WTC11 (cell line): ENCODE measurements around the gene DARS2. TPM values are rescaled to one million over a fixed set of nuclear protein-coding genes. Genes with fewer than 3 reads are reported as not detected.

ENCODE experiments used
- AFF4 ChIP-seq: sonication (generic); formaldehyde crosslinking; IDR thresholded peaks from 2 replicates; pipeline ENCODE4 v1.8.1; 2023; ENCODE audit warnings: mild to moderate bottlenecking, missing genetic modification reagents, borderline replicate concordance
- CBFB ChIP-seq: sonication (generic); formaldehyde crosslinking; IDR thresholded peaks from 2 replicates; pipeline ENCODE4 v1.8.1; 2022; ENCODE audit warnings: mild to moderate bottlenecking, low read depth, missing genetic modification reagents
- CREB1 ChIP-seq: sonication (generic); formaldehyde crosslinking; IDR thresholded peaks from 2 replicates; pipeline ENCODE4 v1.8.0; 2023; ENCODE audit warnings: mild to moderate bottlenecking, missing genetic modification reagents
- E2F5 ChIP-seq: sonication (generic); formaldehyde crosslinking; IDR thresholded peaks from 2 replicates; pipeline ENCODE4 v1.8.1; 2022; ENCODE audit warnings: mild to moderate bottlenecking, moderate library complexity, missing genetic modification reagents
- ELF4 ChIP-seq: sonication (generic); formaldehyde crosslinking; IDR thresholded peaks from 2 replicates; pipeline ENCODE4 v1.8.1; 2022; ENCODE audit warnings: low read depth, mild to moderate bottlenecking, moderate library complexity, missing genetic modification reagents
- EMX1 ChIP-seq: fragments of 250-450 bp; sonication (Bioruptor Pico); IDR thresholded peaks from 2 replicates; pipeline ENCODE4 v1.8.0; 2021; ENCODE audit warnings: mild to moderate bottlenecking
- FOXK1 ChIP-seq: sonication (generic); formaldehyde crosslinking; IDR thresholded peaks from 2 replicates; pipeline ENCODE4 v1.8.0; 2022; ENCODE audit warnings: mild to moderate bottlenecking, moderate library complexity, missing genetic modification reagents
- FOXP1 ChIP-seq: sonication (generic); formaldehyde crosslinking; IDR thresholded peaks from 2 replicates; pipeline ENCODE4 v1.8.0; 2022; ENCODE audit warnings: missing genetic modification reagents, mild to moderate bottlenecking, moderate library complexity, borderline replicate concordance
- HMGXB4 ChIP-seq: sonication (generic); formaldehyde crosslinking; IDR thresholded peaks from 2 replicates; pipeline ENCODE4 v1.8.1; 2023; ENCODE audit warnings: mild to moderate bottlenecking, moderate library complexity, missing genetic modification reagents
- NFATC4 ChIP-seq: fragments of 250-450 bp; sonication (Bioruptor Pico); IDR thresholded peaks from 2 replicates; pipeline ENCODE4 v1.9.0; 2021; ENCODE audit warnings: mild to moderate bottlenecking
- RELA ChIP-seq: sonication (generic); formaldehyde crosslinking; IDR thresholded peaks from 2 replicates; pipeline ENCODE4 v1.8.1; 2022; ENCODE audit warnings: missing genetic modification reagents, mild to moderate bottlenecking, borderline replicate concordance
- SP1 ChIP-seq: sonication (generic); formaldehyde crosslinking; conservative IDR thresholded peaks from 2 replicates; pipeline ENCODE4 v1.8.1; 2022; ENCODE audit warnings: missing genetic modification reagents
- TP53 ChIP-seq: sonication (generic); formaldehyde crosslinking; IDR thresholded peaks from 2 replicates; pipeline ENCODE4 v1.8.1; 2023; ENCODE audit warnings: mild to moderate bottlenecking, missing genetic modification reagents
- ZBTB21 ChIP-seq: sonication (generic); formaldehyde crosslinking; IDR thresholded peaks from 2 replicates; pipeline ENCODE4 v1.8.1; 2023; ENCODE audit warnings: mild to moderate bottlenecking, missing genetic modification reagents, borderline replicate concordance
- ZMAT4 ChIP-seq: fragments of 250-450 bp; sonication (Bioruptor Pico); IDR thresholded peaks from 2 replicates; pipeline ENCODE4 v1.9.0; 2021; ENCODE audit warnings: mild to moderate bottlenecking
- ZNF121 ChIP-seq: sonication (generic); formaldehyde crosslinking; IDR thresholded peaks from 2 replicates; pipeline ENCODE4 v1.8.0; 2023; ENCODE audit warnings: missing genetic modification reagents
- ZNF263 ChIP-seq: sonication (generic); formaldehyde crosslinking; IDR thresholded peaks from 2 replicates; pipeline ENCODE4 v1.8.1; 2022; ENCODE audit warnings: low read depth, mild to moderate bottlenecking, moderate library complexity, missing genetic modification reagents
- ZNF317 ChIP-seq: sonication (generic); formaldehyde crosslinking; IDR thresholded peaks from 2 replicates; pipeline ENCODE4 v1.8.1; 2023; ENCODE audit warnings: low read depth, mild to moderate bottlenecking, moderate library complexity, missing genetic modification reagents, borderline replicate concordance
- ZNF425 ChIP-seq: fragments of 250-450 bp; sonication (Bioruptor Pico); conservative IDR thresholded peaks from 2 replicates; pipeline ENCODE4 v1.9.0; 2021; ENCODE audit warnings: mild to moderate bottlenecking
- ZNF671 ChIP-seq: fragments of 250-450 bp; sonication (Bioruptor Pico); IDR thresholded peaks from 2 replicates; pipeline ENCODE4 v1.8.0; 2021; ENCODE audit warnings: mild to moderate bottlenecking
- total RNA-seq: library from RNA; stranded (reverse); gene quantifications from 3 replicates; pipeline ENCODE4 v1.2.3, GENCODE V29; 2021
- TF ChIP-seq, protein P1 (sequence below): sonication (generic); formaldehyde crosslinking; IDR thresholded peaks from 2 replicates; pipeline ENCODE4 v1.8.1; 2023; ENCODE audit warnings: mild to moderate bottlenecking, missing genetic modification reagents

The DARS2 gene
- total RNA-seq, 1 experiment from 2014 or later, result 38.0 TPM

DNA sequence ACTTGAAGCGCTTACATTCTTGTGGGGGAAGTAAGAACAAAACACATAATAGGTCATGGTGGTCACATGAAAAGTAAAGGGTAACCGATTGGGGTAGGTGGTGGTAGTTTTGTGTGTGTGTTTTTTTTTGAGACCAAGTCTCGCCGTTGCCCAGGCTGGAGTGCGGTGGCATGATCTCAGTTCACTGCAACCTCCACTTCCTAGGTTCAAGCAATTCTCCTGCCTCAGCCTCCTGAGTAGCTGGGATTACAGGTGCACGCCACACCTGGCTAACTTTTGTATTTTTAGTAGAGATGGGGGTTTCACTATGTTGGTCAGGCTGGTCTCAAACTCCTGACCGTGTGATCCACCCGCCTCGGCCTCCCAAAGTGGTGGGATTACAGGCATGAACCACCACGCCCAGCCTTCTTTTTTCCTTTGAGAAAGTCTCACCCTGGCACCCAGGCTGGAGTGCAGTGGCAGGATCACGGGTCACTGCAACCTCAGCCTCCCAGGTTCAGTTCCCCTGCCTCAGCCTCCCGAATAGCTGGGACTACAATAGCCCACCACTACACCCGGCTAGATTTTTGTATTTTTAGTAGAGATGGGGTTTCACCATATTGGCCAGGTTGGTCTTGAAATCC is 37.8 kb downstream of the DARS2 start (continued):
- TF ChIP-seq SP1 (0 out of 2 replicates have a peak, but pooled peaks have one; percentile 51), FOXP1 (CRISPR knock-in tag) (peak; percentile 30; the same call in 1 of the 2 replicates), ELF4 (CRISPR knock-in tag) (peak; percentile 93), AFF4 (CRISPR knock-in tag) (peak; percentile 57; the same call in 1 of the 2 replicates), CBFB (0 out of 2 replicates have a peak, but pooled peaks have one; percentile 65), ZBTB21 (0 out of 2 replicates have a peak, but pooled peaks have one; percentile 52), ZNF425 (peak; percentile 84), HMGXB4 (CRISPR knock-in tag) (peak; percentile 44; the same call in 1 of the 2 replicates), FOXK1 (CRISPR knock-in tag) (peak; percentile 32; the same call in 1 of the 2 replicates), ZNF121 (peak; percentile 77), ZNF263 (CRISPR knock-in tag) (0 out of 2 replicates have a peak, but pooled peaks have one; percentile 58), EMX1 (peak; percentile 96), ZNF671 (peak; percentile 96), ZMAT4 (CRISPR knock-in tag) (peak; percentile 29; the same call in 1 of the 2 replicates), NFATC4 (CRISPR knock-in tag) (peak; percentile 95), TP53 (peak; percentile 48; the same call in 1 of the 2 replicates), ZNF317 (peak; percentile 75), E2F5 (CRISPR knock-in tag) (0 out of 2 replicates have a peak, but pooled peaks have one; percentile 39), CREB1 (CRISPR knock-in tag) (0 out of 2 replicates have a peak, but pooled peaks have one; percentile 68), RELA (CRISPR knock-in tag) (peak; percentile 87; the same call in 1 of the 2 replicates)
- TF ChIP-seq, protein P1, sequence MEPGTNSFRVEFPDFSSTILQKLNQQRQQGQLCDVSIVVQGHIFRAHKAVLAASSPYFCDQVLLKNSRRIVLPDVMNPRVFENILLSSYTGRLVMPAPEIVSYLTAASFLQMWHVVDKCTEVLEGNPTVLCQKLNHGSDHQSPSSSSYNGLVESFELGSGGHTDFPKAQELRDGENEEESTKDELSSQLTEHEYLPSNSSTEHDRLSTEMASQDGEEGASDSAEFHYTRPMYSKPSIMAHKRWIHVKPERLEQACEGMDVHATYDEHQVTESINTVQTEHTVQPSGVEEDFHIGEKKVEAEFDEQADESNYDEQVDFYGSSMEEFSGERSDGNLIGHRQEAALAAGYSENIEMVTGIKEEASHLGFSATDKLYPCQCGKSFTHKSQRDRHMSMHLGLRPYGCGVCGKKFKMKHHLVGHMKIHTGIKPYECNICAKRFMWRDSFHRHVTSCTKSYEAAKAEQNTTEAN (CRISPR knock-in tag), result 0 out of 2 replicates have a peak, but pooled peaks have one; percentile 19
